ENCODE data around the gene PTCD3.

DNA sequence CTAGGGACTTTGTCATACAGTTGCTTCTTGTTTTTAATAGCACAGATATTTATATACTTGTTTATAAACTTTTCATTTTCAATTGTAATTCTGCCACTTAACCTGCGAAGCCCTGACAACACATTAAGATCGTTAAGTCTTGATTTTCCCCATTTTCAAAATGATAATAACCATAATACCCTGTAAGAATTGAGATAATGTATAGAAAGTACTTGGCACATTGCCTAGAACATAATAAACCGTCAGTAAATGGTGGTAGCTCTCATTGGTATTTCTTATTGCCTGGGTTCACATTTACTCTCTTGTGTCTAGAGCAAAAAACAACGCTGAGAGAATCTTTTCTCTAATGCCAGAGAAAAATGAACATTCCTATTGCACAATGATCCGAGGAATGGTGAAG lies 18.6 kb downstream of the PTCD3 start:
- TF ChIP-seq CTCF (conservative IDR thresholded peaks at IDR 0.05; ENCODE audit: low read depth, low read length) (no peak), EZH2 (IDR thresholded peaks at IDR 0.05; ENCODE audit: low read length, unreplicated experiment) (no peak)
